Lung (tissue), 12 donors: ENCODE results near the gene TNKS1BP1. TPM values are rescaled to one million over a fixed set of nuclear protein-coding genes. Genes with fewer than 3 reads are reported as not detected.

Experiments
- ATAC-seq: fragments of 200-7000 bp; cut with Tn5 transposase; one replicate; pipeline ENCODE4 v1.9.1; 2020; ENCODE audit warnings: moderate number of reproducible peaks; ENCODE audit not compliant: insufficient read depth, low FRiP score
- DNase-seq, 3 donors: peaks; one replicate each; pipeline ENCODE4 v3.0.0-alpha.2; 2013 to 2017
- H3K27ac ChIP-seq, 2 donors: one replicate each; pipeline ENCODE4 v1.5.1; 2013; ENCODE audit warnings: mild to moderate bottlenecking in 2 of 2, moderate library complexity in 2 of 2, control low read depth in 1 of 2, inconsistent platforms in 1 of 2, low read depth in 1 of 2, low read length in 1 of 2
- H3K27me3 ChIP-seq, 3 donors: one replicate each; pipeline ENCODE4 v1.5.1; 2013; ENCODE audit warnings: low read length in 2 of 3; ENCODE audit not compliant: control insufficient read depth in 3 of 3, insufficient read depth in 3 of 3
- H3K36me3 ChIP-seq, 4 donors: one replicate each; pipeline ENCODE4 v1.5.1; 2013; ENCODE audit warnings: low read length in 4 of 4, mild to moderate bottlenecking in 1 of 4, moderate library complexity in 1 of 4; ENCODE audit not compliant: control insufficient read depth in 4 of 4, insufficient read depth in 4 of 4
- H3K4me1 ChIP-seq, 5 donors: one replicate each; pipeline ENCODE4 v1.5.1; 2013; ENCODE audit warnings: low read length in 5 of 5, mild to moderate bottlenecking in 2 of 5, moderate library complexity in 1 of 5; ENCODE audit not compliant: control insufficient read depth in 5 of 5, insufficient read depth in 5 of 5
- H3K4me3 ChIP-seq: one replicate; pipeline ENCODE4 v1.5.1; 2013; ENCODE audit warnings: mild to moderate bottlenecking, control low read depth, moderate library complexity
- H3K9ac ChIP-seq, 2 donors: one replicate each; pipeline ENCODE4 v1.5.1; 2013; ENCODE audit warnings: low read length in 2 of 2, control low read depth in 1 of 2; ENCODE audit not compliant: insufficient read depth in 1 of 2
- H3K9me3 ChIP-seq, 4 donors: one replicate each; pipeline ENCODE4 v1.5.1; 2013; ENCODE audit warnings: low read length in 3 of 4, mild to moderate bottlenecking in 1 of 4, moderate library complexity in 1 of 4; ENCODE audit not compliant: control insufficient read depth in 4 of 4, insufficient read depth in 3 of 4
- WGBS, 2 donors: extraction: QIAGEN DNeasy Blood & Tissue Kit; methylation state at CpG; one replicate each; pipeline ENCODE4 v1.1.7; 2013; 5-methylcytosine and 5-hydroxymethylcytosine counted together
- polyA plus RNA-seq, 2 donors: library from polyadenylated mRNA; stranded (reverse); fragments of 200-250 nt; gene quantifications; one replicate each; pipeline ENCODE4 v1.2.1, GENCODE V29; 2013
- total RNA-seq, 2 donors: library from RNA; depleted of rRNA in 1 of 2; stranded (reverse); fragments of >200 nt in 1 of 2; gene quantifications; one replicate each; pipeline ENCODE4 v1.2.1, GENCODE V29; 2014 to 2021
- TF ChIP-seq, protein P1 (sequence below): IDR thresholded peaks from 2 replicates; pipeline ENCODE4 v1.5.1; 2012; ENCODE audit warnings: mild to moderate bottlenecking; ENCODE audit errors: control extremely low read depth, extremely low read depth
- donor health status: control.
- donor health status: control.
- donor health status: Bipolar disorder and iron deficiency.
- donor health status: healthy.
- donor health status: DM: yes; HTN: yes; CAD: no.

TNKS1BP1 gene
- total and polyA plus RNA-seq, 4 donors = 87.0 to 220 (median 139) TPM

DNA sequence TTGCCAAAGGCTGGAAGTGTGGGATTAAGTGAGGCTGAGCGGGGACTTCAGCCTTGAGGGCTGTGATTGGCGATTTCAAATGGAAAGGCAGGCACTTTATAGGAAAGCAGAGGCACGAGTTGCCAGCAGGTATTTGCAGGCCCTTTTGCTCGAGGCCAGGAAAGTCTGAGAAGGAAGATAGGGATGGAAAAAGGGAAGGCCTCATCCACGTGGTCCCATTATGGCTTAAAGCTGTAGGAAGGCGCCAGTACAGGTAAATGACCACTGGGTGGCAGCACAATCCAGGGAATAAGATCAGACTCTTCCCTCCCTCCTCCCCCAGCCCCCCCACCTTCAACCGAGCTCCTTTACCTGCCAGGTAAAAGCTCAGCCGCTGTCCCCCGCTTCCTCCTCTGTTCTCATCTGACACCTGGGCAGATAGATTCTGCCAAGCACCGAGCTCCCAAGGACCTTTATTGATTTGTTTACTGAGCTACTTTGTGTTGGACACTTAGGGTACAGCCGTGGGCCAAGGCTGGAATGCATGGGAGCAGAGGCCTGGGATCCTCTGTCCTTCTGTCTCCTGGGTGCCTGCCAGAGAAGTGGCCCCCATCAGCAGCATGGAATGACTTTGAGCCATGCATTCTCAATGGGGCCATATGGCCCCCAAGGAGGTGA is 20.9 kb upstream of the TNKS1BP1 start:
- Histone ChIP-seq H3K4me3 (no peak overlapping the region), H3K4me1 (no peaks in the 10 kb centered on the region), H3K27ac (no peak overlapping the region), H3K36me3 (no peaks in the 10 kb centered on the region), H3K27me3 (no peaks in the 10 kb centered on the region), H3K9me3 (no peaks in the 10 kb centered on the region), H3K9ac (no peak overlapping the region)
- DNase-seq (peak; percentile 57 to 66 (median 59)), ATAC-seq (peak; percentile 75)
- TF ChIP-seq, protein P1, sequence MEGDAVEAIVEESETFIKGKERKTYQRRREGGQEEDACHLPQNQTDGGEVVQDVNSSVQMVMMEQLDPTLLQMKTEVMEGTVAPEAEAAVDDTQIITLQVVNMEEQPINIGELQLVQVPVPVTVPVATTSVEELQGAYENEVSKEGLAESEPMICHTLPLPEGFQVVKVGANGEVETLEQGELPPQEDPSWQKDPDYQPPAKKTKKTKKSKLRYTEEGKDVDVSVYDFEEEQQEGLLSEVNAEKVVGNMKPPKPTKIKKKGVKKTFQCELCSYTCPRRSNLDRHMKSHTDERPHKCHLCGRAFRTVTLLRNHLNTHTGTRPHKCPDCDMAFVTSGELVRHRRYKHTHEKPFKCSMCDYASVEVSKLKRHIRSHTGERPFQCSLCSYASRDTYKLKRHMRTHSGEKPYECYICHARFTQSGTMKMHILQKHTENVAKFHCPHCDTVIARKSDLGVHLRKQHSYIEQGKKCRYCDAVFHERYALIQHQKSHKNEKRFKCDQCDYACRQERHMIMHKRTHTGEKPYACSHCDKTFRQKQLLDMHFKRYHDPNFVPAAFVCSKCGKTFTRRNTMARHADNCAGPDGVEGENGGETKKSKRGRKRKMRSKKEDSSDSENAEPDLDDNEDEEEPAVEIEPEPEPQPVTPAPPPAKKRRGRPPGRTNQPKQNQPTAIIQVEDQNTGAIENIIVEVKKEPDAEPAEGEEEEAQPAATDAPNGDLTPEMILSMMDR = peak; percentile 58
- WGBS, 2 donors = 22 to 24% methylated on average over 11 of the region's 11 CpGs

DNA sequence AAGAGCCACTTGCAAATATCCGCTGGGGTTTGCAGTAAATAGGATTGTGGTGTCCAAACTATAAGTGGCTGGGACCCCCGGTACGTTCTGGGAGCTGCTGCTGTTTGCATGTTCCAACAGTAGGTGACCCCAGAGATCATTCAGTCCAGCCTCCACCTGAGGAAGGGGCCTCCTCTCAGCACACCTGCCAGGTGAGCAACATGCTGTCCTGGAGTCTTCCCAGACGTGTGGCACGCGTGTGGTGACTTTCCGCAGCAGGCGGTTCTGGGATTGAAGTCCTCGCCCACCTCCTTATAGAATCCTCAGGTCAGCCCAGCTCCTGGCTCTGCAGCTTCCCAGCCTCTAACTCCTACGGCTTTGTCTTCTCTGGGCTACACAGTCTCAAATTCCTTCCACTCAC is 20.1 kb upstream of the TNKS1BP1 start:
- no peak for DNase-seq
- no peak overlapping the region for H3K9ac ChIP-seq
- 94 to 97% methylated on average over 10 of the region's 10 CpGs for WGBS, 2 donors
- no peak for ATAC-seq
- H3K27me3 ChIP-seq = no peaks in the 10 kb centered on the region
- no peaks in the 10 kb centered on the region for H3K4me1 ChIP-seq
- TF ChIP-seq, protein P1 = no peak
- H3K4me3 ChIP-seq = no peak overlapping the region
- H3K9me3 ChIP-seq = no peaks in the 10 kb centered on the region
- H3K36me3 ChIP-seq = no peaks in the 10 kb centered on the region
- no peak overlapping the region for H3K27ac ChIP-seq

DNA sequence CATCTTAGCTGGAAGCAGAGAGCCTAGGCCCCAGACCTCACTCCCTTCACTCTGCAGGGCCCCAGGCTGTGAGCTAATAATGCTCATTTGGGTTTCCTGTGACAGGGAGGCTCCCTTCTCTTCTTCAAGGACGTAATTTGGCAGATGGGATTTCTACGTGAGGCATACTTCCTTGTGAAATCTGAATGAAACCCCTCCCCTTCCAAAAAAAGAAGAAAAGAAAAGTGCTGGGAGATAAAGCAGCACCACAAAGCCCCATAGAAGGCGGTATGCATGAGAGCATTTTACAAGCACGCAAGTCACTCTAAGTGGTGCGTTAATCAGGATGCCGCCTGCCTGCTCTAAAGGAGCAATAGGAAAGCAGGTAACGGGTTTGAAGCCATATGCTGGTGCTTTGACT is 19.1 kb upstream of the TNKS1BP1 start:
- no peaks in the 10 kb centered on the region for H3K36me3 ChIP-seq
- H3K4me1 ChIP-seq = no peaks in the 10 kb centered on the region
- WGBS, 2 donors = 65 to 80% methylated on average over 7 of the region's 7 CpGs
- H3K9me3 ChIP-seq = no peaks in the 10 kb centered on the region
- no peak for ATAC-seq
- no peak overlapping the region for H3K9ac ChIP-seq
- H3K27me3 ChIP-seq = no peaks in the 10 kb centered on the region
- no peak for DNase-seq
- no peak overlapping the region for H3K27ac ChIP-seq
- TF ChIP-seq, protein P1 = no peak
- H3K4me3 ChIP-seq = no peak overlapping the region

DNA sequence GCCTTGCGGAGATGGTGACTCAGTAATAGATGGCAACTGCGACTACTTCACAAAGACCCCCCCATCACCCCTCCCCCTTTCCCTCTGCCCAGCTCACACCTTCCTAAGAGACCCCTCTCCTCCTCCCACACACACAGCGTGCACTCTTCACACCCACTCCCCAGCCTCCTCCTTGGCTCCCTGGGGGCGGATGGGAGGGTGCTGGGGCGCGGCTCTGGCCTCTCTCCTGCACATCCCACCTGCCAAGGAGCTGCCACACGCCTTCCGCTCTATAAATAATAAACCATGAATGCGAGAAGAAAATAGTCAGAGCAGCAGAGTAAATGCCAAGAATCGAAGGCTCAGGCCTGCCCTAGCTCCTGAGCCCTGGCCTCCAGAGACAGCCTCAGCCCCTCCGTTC is 17.9 kb upstream of the TNKS1BP1 start:
- no peaks in the 10 kb centered on the region for H3K36me3 ChIP-seq
- DNase-seq = no peak
- ATAC-seq = no peak

More for the DNA sequence above, 17.9 kb upstream of the TNKS1BP1 start:
- peaks cover 0 to 5% (median 0%) of the 10 kb centered on the region in 5 donors for H3K4me1 ChIP-seq
- WGBS, 2 donors = 88 to 92% methylated on average over 11 of the region's 11 CpGs
- TF ChIP-seq, protein P1 = no peak
- H3K27ac ChIP-seq = no peak overlapping the region
- no peak overlapping the region for H3K4me3 ChIP-seq
- no peaks in the 10 kb centered on the region for H3K9me3 ChIP-seq
- no peak overlapping the region for H3K9ac ChIP-seq
- no peaks in the 10 kb centered on the region for H3K27me3 ChIP-seq
